ENCODE results near the gene PARP2.
"Not testable (repeated sequence)": the region's sequence is repeated elsewhere in the genome, so short reads cannot be mapped to it uniquely, and the experiment has no call there.

PARP2 gene

GRCh38 chr14:20347747-20348146, 4.3 kb downstream of the PARP2 start:
- DNase-seq = no peak

GRCh38 chr14:20350282-20350681, 6.8 kb downstream of the PARP2 start:
- DNase-seq = no peak

- no peak for DNase-seq
Observed at GRCh38 chr14:20350860-20351259, 7.4 kb downstream of the PARP2 start.

- DNase-seq = no peak
Observed at GRCh38 chr14:20356422-20356821, 13.0 kb downstream of the PARP2 start.

- not testable (repeated sequence) for DNase-seq
Observed at GRCh38 chr14:20358474-20358873, 15.0 kb downstream of the PARP2 start.

GRCh38 chr14:20365928-20366327, 22.5 kb downstream of the PARP2 start:
- DNase-seq = no peak

- no peak for DNase-seq
Observed at GRCh38 chr14:20372796-20373195, 29.4 kb downstream of the PARP2 start.

- no peak for DNase-seq
Observed at GRCh38 chr14:20375471-20375870, 32.0 kb downstream of the PARP2 start.

GRCh38 chr14:20376071-20376588, 32.7 kb downstream of the PARP2 start:
- no peak for DNase-seq

GRCh38 chr14:20377171-20377570, 33.7 kb downstream of the PARP2 start:
- no peak for DNase-seq

GRCh38 chr14:20379743-20380142, 36.3 kb downstream of the PARP2 start:
- DNase-seq = no peak

GRCh38 chr14:20380681-20381080, 37.2 kb downstream of the PARP2 start:
- no peak for DNase-seq

GRCh38 chr14:20381341-20381740, 37.9 kb downstream of the PARP2 start:
- DNase-seq = no peak

GRCh38 chr14:20382526-20382925, 39.1 kb downstream of the PARP2 start:
- DNase-seq = no peak

- no peak for DNase-seq
Observed at GRCh38 chr14:20383032-20383431, 39.6 kb downstream of the PARP2 start.

- DNase-seq = no peak
Observed at GRCh38 chr14:20383636-20384035, 40.2 kb downstream of the PARP2 start.

- DNase-seq = no peak
Observed at GRCh38 chr14:20384321-20384720, 40.9 kb downstream of the PARP2 start.

GRCh38 chr14:20384886-20385285, 41.5 kb downstream of the PARP2 start:
- DNase-seq = no peak

- no peak for DNase-seq
Observed at GRCh38 chr14:20386276-20386855, 42.9 kb downstream of the PARP2 start.

- DNase-seq = no peak
Observed at GRCh38 chr14:20387576-20387975, 44.1 kb downstream of the PARP2 start.

- DNase-seq = no peak
Observed at GRCh38 chr14:20388159-20388558, 44.7 kb downstream of the PARP2 start.

- DNase-seq = no peak
Observed at GRCh38 chr14:20391505-20391904, 48.1 kb downstream of the PARP2 start.

- DNase-seq = no peak
Observed at GRCh38 chr14:20397511-20397910, 54.1 kb downstream of the PARP2 start.

- DNase-seq = no peak
Observed at GRCh38 chr14:20400589-20400964, 57.1 kb downstream of the PARP2 start.

- no peak for DNase-seq
Observed at GRCh38 chr14:20400965-20401593, 57.6 kb downstream of the PARP2 start.

All from fibroblast of skin of abdomen (primary cell).